Breast epithelium (tissue), 3 donors: ENCODE data around the gene SDS.

ENCODE experiments used
- CTCF ChIP-seq, 3 donors: fragments of 450-650 bp; IDR thresholded peaks; one replicate each; pipeline ENCODE4 v1.5.1; 2016 to 2017; ENCODE audit warnings: antibody characterized with exemption in 3 of 3, mild to moderate bottlenecking in 3 of 3, moderate library complexity in 3 of 3
- POLR2A ChIP-seq: fragments of 450-650 bp; IDR thresholded peaks from one replicate; pipeline ENCODE4 v1.6.1; 2016; ENCODE audit warnings: antibody characterized with exemption, mild to moderate bottlenecking, moderate library complexity

DNA sequence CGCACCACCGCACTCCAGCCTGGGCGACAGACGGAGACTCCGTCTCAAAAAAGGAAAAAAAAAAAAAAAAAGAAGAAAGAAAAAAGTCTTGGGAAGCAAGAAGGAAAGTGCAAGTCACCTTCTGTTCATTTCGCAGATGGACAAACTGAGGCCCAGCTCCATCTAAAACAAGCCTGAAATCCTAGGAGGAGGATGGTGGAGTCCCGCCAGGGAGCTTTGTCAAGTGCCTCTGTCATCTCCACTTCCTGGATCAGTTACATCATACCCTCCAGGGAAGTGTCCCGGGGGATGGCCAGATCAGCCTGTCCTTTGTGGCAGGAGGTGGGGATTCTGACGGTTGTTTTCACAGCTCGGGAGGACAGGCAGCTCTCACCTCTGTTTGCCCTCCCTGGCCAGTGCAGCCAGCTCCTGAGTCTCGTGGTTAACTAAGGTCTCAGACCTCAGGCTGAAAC lies 9.8 kb upstream of the SDS start:
- no peak for TF ChIP-seq CTCF (IDR thresholded peaks at IDR 0.05)
- no peak for TF ChIP-seq POLR2A
